C4-2B (cell line): ENCODE data around the gene C8G.

Experiments
- CTCF ChIP-seq: fragments of 450-650 bp; conservative IDR thresholded peaks from 2 replicates; pipeline ENCODE4 v1.5.1; 2017; ENCODE audit warnings: mild to moderate bottlenecking
- ZFX ChIP-seq: fragments of 450-650 bp; IDR thresholded peaks from 2 replicates; pipeline ENCODE4 v1.6.1; 2017

- TF ChIP-seq ZFX (no peak), CTCF (no peak)
Measured at GRCh38 chr9:136979769-136980587, 34.9 kb downstream of the C8G start.
